Measurements from ENCODE around the gene DNAJC7. TPM values are rescaled to one million over a fixed set of nuclear protein-coding genes. Genes with fewer than 3 reads are reported as not detected.
"Not testable (repeated sequence)": the region's sequence is repeated elsewhere in the genome, so short reads cannot be mapped to it uniquely, and the experiment has no call there.

The DNAJC7 gene
- total RNA-seq, 1 experiment from 2014 or later = 123 TPM

DNA sequence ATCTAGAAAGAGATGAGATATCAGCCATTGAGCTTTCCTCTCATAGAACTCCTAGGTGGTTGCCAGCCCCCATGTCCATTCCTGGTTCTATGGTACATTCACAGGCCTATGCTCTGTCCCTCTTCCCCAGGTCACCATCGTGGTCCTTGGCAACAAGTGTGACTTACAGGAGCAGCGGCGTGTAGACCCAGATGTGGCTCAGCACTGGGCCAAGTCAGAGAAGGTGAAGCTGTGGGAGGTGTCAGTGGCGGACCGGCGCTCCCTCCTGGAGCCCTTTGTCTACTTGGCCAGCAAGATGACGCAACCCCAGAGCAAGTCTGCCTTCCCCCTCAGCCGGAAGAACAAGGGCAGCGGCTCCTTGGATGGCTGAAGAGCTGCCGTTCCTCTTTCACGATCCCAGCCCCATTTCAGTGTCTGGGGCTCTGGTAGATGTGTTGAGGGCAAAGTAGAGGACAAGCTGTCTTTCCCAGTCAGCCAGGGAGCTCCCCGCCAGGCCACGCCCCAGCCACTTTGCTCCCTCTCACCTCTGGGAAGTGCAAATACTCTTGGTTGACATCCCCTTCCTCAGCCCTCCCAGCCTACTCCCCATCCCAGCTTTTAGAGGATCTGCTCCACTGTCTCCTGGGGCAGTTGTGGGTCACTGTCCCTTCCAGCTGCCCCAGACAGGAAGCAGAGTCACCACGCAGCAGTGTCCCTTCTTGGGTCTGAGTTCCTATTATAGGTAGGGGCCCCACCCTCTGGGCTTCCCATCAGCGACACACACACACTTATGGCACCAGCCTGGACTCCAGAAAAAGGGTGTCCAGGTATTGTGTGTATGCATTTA, 6.5 kb upstream of the DNAJC7 start:
- no peak for DNase-seq
- H3K9me3 ChIP-seq = no peaks in the 10 kb centered on the region
- peaks cover 43% of the 10 kb centered on the region for H3K36me3 ChIP-seq
- no peaks in the 10 kb centered on the region for H3K27me3 ChIP-seq
- H3K4me3 ChIP-seq = no peak overlapping the region

DNA sequence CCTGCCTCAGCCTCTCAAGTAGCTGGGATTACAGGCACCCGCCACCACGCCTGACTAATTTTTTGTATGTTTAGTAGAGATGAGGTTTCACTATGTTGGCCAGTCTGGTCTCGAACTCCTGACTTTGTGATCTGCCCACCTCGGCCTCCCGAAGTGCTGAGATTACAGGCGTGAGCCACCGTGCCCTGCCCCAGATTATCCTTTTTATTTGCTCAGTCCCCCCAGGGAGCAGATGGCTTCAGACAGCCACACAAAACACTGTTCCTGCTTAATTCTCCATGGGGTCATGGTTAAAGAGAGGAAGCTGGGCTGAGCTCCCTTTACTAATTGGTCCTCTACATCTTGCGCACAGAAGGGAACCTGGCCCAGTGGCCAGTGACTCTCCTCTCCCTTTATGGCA, 3.6 kb upstream of the DNAJC7 start:
- H3K4me3 ChIP-seq = peak overlapping the region; percentile 82
- peaks cover 46% of the 10 kb centered on the region for H3K36me3 ChIP-seq
- not testable (repeated sequence) for H3K9me3 ChIP-seq, H3K27me3 ChIP-seq
- DNase-seq = peak; percentile 21

DNA sequence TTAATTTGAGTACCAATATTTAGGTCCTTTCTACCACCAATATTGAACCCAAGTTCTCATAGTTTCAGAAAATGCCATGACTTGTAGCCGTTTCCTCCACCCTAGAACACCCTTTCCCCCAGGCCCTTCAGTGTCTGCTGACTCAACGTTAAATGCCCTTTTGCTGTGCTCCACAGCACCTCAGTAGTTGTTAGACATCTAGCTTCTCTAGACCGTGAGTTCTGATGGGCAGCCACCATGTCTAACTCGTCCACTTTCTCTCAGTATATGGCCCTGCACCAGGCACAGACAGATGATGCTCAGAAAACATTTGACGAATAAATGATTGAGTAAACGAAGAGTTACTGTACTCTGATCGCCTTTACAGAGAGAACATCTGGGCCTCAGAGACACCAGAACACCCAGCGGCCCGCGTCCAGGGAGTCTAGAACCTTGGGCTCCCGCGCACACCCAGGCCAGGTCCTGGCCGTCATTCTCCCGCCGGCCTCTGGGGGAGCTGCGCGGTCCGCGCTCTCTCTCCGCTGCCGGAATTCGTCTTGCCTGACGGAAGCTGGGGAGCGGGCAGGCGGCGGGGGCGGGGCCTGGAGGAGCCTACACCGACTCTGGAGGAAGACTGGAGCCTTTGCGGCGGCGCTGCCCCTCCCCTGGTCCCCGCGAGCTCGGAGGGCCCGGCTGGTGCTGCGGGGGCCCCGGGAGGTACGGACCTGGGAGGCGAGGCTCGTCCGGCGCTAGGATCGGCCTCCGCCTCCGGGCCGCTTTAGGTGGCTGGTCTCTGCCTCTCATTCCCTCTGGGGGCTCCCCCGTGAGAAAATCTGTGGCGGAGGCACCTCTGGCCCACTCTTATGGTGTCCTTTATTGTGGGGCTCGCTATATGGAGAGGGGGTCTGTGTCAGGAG, 2.5 kb upstream of the DNAJC7 start, which contains the start of gene NKIRAS2:
NKIRAS2 (plus strand) TSS at position 582 of the 896 bp plus-strand sequence. CDS start 1,488 bp downstream, outside the sequence.
- Histone ChIP-seq H3K27me3 (no peaks in the 10 kb centered on the region), H3K9me3 (no peaks in the 10 kb centered on the region), H3K36me3 (peaks cover 44% of the 10 kb centered on the region), H3K4me3 (peak within 1 kb of the TSS; percentile 82)
- DNase-seq = peak; percentile 98

DNA sequence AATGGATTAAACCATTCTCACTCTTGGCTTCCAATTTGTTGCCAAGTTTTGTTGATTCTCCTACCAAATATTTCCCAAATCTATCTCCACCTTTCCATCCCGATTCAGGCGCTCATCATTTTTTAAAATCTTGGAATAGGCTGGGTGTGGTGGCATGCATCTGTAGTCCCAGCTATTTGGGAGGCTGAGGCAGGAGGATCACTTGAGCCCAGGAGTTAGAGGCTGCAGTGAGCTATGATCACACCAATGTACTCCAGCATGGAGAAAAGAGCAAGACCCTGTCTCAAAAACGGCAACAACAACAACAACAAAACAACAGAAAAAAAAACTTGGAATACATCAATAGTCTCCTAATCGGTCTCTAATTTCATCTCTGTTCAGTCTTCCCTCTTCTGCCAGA, 1.7 kb upstream of the DNAJC7 start:
- H3K4me3 ChIP-seq = no peak overlapping the region
- H3K9me3 ChIP-seq = no peaks in the 10 kb centered on the region
- H3K36me3 ChIP-seq = peaks cover 41% of the 10 kb centered on the region
- H3K27me3 ChIP-seq = no peaks in the 10 kb centered on the region
- DNase-seq = no peak

DNA sequence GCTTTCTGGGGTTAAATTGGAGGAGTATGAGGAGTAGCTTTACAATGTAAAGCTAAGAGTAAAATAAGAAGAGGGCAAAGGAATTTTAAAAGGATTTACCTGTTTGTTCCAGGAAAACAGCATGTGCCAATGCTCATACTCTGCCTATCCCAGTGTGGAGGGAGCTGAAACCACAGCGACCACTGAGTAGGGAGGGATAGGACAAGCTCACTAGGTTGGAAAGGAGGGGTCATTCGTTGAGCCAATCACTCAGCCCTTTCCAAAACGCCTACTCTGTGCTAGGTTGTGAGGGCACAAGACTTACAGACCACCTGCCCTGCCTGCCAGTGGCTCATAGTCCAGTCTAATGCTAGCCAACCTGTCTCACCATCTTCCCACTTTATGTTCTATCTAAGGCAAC, 1.1 kb upstream of the DNAJC7 start:
- DNase-seq = no peak
- Histone ChIP-seq H3K9me3 (no peaks in the 10 kb centered on the region), H3K4me3 (peak overlapping the region; percentile 80), H3K27me3 (no peaks in the 10 kb centered on the region), H3K36me3 (peaks cover 34% of the 10 kb centered on the region)

DNA sequence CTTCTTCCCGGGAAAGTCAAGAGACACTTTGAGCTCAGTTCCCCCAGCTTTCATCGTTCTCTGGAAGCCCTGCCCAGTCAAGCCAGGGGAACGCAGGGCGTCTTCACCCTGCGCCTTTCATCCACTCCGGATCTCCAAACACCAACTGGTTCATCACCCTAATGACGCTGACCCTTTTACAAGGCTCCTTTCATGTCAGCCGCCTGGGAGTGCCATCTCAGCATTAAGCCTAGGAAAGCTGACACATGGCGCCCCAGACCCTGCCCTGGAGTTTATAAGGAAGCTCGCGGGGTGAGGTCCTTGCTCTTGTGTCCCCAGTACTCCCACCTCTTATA, 594 bp upstream of the DNAJC7 start:
- Histone ChIP-seq H3K9me3 (no peaks in the 10 kb centered on the region), H3K36me3 (peaks cover 29% of the 10 kb centered on the region), H3K4me3 (peak overlapping the region; percentile 80), H3K27me3 (no peaks in the 10 kb centered on the region)
- no peak for DNase-seq

DNA sequence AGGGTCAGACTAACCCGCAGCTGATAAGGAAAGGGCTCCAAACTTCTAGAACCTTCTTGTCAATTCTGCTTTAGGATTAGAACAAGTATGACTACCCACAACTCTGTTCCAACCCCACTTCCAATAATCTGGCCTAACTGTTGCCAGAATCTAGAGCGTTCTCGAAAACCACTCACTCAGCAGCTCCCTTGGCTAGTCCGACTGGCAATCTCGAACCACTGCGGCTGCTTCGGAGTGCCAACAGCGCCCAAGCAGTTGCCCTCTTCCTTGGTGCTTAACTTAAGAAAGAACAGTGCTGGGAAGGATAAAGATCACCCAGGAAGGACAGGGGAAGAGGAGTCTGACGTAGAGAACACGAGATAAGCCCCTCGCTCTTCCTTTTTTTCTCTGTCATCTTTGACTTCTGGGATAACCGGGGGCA, 818 bp downstream of the DNAJC7 start:
- DNase-seq = peak; percentile 31
- H3K4me3 ChIP-seq = peak overlapping the region; percentile 80
- H3K27me3 ChIP-seq = no peaks in the 10 kb centered on the region
- H3K36me3 ChIP-seq = peaks cover 27% of the 10 kb centered on the region
- H3K9me3 ChIP-seq = no peaks in the 10 kb centered on the region

DNA sequence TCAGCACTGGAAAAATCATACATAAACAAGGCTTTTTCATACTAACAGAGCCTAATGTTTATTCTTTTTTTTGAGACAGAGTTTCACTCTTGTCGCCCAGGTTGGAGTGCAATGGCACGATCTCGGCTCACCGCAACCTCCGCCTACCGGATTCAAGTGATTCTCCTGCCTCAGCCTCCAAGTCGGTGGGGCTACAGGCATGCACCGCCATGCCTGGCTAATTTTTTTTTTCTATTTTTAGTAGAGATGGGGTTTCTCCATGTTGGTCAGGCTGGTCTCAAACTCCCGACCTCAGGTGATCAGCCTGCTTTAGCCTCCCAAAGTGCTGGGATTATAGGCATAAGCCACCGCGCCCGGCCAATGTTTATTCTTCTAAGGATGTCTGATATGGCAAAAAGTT, 3.5 kb downstream of the DNAJC7 start:
- H3K36me3 ChIP-seq = peaks cover 43% of the 10 kb centered on the region
- DNase-seq, H3K9me3 ChIP-seq, H3K27me3 ChIP-seq, H3K4me3 ChIP-seq: not testable (repeated sequence)

DNA sequence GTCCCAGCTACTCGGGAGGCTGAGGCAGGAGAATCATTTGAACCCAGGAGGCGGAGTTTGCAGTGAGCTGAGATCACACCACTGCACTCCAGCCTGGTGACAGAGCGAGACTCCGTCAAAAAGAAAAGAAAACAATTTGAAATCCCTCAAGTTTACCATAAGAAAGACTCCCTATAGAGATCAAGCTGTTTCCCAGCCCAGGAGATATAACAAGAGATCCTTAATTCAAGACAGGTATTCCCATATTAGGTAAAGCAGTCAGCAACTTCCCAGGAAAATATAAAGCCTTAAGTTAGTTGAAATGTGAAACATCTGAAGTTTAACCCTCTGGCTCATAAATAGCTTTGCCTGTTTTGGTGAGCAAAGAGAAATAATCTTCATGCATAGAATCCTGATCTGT, 4.9 kb downstream of the DNAJC7 start:
- H3K9me3 ChIP-seq, H3K27me3 ChIP-seq, DNase-seq, H3K4me3 ChIP-seq: not testable (repeated sequence)
- peaks cover 47% of the 10 kb centered on the region for H3K36me3 ChIP-seq

DNA sequence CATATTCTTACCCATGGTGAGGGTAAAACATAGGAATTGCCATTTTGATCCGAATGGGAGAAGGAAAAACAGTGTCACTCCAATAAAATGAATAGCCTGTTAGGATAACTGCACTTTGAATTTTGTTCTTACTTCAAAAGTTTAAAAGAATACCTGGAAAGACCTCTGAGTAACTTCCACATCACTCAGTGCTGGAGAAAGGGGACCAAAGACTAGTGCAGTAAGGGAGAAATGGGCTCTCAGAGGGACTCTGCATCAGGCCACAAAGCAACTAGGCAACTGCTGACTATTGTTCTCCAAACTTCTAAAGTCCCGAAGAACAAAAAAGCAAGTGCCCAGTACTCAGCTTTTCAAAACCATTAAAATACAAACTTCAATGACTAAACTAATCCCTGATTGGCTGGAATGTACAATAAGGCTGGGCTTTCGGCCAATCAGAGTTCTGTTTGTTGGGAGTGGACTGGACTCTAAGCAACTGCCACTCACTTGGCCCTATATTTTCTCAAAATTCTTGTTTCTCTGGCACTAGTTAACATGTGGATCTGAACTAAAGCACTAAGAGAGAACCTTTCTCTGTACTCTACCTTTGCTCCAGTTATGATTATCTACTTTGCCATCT, 6.2 kb downstream of the DNAJC7 start:
- H3K36me3 ChIP-seq = peaks cover 41% of the 10 kb centered on the region
- H3K27me3 ChIP-seq = no peaks in the 10 kb centered on the region
- H3K4me3 ChIP-seq = no peak overlapping the region
- DNase-seq = peak; percentile 20
- H3K9me3 ChIP-seq = no peaks in the 10 kb centered on the region

DNA sequence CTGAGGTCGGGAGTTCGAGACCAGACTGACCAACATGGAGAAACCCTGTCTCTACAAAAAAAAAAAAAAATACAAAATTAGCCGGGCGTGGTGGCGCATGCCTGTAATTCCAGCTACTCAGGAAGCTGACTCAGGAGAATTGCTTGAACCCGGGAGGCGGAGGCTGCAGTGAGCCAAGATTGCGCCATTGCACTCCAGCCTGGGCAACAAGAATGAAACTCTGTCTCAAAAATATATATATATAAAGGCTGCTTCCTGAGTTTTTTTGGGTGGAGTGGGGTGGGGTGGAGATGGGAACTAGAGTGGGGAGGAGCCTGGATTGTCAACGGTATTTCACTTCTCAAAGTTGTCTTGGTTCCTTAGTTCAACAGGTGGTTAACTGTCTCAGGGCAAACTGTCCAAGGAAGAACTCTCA, 7.0 kb downstream of the DNAJC7 start:
- H3K4me3 ChIP-seq, H3K27me3 ChIP-seq, H3K9me3 ChIP-seq: not testable (repeated sequence)
- peak; percentile 41 for DNase-seq
- H3K36me3 ChIP-seq = peaks cover 39% of the 10 kb centered on the region

DNA sequence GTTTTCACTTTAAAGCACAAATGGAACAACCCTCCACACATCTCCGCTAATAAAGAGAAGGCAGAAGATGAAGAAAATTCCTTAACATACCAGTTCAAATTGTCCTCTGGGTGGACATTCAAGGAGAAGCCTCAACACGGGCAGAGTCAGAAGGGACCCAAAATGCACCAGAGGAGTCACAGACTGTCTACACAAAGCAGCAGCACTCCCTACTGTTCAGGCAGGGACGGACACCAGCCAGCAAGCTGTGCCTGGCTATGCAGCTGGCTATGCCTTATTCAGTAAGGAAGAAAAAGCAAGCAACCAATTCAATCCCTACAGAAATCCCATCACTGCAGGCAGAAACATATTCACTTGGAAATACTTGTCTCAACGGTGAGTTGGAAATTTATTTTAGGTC, 8.1 kb downstream of the DNAJC7 start:
- peaks cover 38% of the 10 kb centered on the region for H3K36me3 ChIP-seq
- H3K27me3 ChIP-seq = no peaks in the 10 kb centered on the region
- DNase-seq = no peak
- H3K4me3 ChIP-seq = no peak overlapping the region
- no peaks in the 10 kb centered on the region for H3K9me3 ChIP-seq

DNA sequence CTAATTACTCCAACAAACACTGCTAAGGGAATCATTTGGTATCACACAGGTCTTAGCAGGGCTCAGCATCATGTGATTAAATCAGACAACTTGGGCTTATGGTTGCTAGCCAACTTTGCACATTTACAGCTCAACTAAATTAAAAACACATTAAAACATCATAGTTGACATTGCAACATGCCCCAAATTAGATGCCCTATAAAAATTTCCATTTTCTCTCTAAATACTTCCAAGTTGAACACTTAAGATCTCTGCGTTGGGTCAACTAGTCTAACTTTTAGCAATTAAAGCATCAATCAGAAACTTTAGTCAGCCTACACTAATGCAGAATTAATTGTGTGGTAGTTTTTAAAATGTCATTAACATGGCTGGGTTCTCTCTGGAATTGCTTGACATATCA, 12.1 kb downstream of the DNAJC7 start:
- Histone ChIP-seq H3K36me3 (peaks cover 56% of the 10 kb centered on the region), H3K27me3 (no peaks in the 10 kb centered on the region), H3K9me3 (no peaks in the 10 kb centered on the region), H3K4me3 (no peak overlapping the region)
- no peak for DNase-seq

DNA sequence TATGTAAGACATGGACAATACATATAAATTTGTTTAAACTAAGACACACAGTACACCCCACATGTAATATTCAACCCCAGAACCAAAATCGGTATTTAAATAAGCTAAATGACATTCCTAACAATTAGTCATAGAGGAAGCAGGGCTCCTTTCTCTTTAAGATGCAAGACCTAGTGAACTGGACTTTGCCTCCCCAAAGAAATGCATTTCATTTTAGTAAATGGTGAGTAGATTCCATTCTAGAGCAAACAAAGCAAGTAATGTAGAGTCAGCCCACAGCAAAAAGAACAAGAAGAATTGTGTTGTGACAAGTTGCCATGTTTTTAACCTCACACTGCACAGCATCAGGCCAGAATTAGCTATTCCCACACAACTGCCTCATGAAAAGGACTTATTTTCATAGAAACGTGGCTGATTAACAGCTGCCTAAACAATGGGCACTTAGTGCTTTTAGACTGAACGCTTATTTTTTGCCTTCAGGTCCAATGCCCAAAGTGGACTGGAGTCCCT, 14.4 kb downstream of the DNAJC7 start:
- H3K9me3 ChIP-seq = no peaks in the 10 kb centered on the region
- H3K27me3 ChIP-seq = no peaks in the 10 kb centered on the region
- peaks cover 60% of the 10 kb centered on the region for H3K36me3 ChIP-seq
- DNase-seq = no peak
- H3K4me3 ChIP-seq = no peak overlapping the region

DNA sequence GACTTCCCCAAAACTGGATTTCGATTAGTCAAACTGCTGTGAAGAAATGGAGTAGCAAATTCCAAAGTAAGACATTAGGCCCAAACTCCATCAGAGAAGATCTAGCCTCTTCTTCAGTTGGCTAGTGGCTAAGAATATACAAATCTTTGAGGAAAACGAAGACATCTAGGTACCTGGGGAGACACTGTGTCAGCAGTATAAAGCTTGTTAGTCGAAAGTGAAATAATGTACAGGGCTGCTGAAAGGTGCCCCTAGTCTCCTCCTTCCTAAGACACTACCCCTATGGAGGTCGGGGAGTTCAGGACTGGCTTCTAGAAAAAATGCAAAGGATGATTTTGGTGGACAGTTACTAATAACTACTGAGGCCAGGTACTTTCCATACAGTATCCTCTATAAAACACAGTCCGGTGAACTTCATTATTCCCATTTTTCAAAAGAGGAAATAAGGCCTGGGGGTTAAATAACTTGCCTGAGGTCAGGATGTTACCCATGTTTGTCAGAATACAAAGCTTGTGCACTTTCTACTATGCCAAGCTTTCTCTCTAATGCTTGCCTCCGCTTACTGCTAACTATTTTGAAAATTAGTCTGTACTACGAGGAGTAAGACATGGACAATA, 15.0 kb downstream of the DNAJC7 start:
- H3K9me3 ChIP-seq = no peaks in the 10 kb centered on the region
- peaks cover 65% of the 10 kb centered on the region for H3K36me3 ChIP-seq
- H3K27me3 ChIP-seq = no peaks in the 10 kb centered on the region
- DNase-seq = no peak
- no peak overlapping the region for H3K4me3 ChIP-seq

DNA sequence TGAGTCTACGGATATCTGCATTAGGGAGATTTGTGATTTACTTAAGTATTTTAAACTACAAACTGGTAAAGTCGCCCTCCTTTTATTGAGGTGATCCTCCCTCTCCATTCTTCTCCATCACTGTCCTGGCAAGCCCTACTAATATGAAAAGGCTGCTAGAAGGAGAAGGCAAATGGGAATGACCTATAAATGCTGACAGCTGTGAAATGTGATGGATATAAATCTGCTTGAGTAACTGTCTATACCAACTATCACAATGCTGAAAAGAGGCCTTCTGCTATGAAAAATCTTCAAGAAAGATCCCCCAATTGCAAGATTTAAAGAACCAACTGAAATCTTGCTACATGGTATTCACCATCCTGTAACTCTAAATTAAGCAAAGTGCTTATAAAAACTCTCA, 15.5 kb downstream of the DNAJC7 start:
- DNase-seq = no peak
- Histone ChIP-seq H3K9me3 (no peaks in the 10 kb centered on the region), H3K27me3 (no peaks in the 10 kb centered on the region), H3K4me3 (no peak overlapping the region), H3K36me3 (peaks cover 71% of the 10 kb centered on the region)

All from MG63 (cell line).